ENCODE data around the gene NPR2.

DNA sequence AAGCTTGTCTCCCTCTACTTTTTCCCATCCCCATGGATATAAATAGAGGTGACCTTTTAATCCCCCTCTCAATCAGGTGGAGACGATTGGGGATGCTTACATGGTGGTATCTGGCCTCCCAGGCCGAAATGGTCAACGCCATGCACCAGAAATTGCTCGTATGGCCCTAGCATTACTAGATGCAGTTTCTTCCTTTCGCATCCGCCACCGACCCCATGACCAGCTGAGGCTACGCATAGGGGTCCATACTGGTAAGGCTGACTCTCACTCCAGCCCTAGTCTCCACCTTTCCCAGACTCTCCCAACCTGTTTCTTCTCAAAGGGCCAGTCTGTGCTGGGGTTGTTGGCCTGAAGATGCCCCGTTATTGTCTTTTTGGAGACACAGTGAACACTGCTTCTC is 17.0 kb downstream of the NPR2 start:
- TF ChIP-seq POLR2AphosphoS5 (IDR thresholded peaks at IDR 0.05; ENCODE audit: insufficient read depth, low read depth, low read length) (no peak), EZH2 (IDR thresholded peaks at IDR 0.05; ENCODE audit: borderline replicate concordance, low read depth, low read length, severe bottlenecking) (no peak), FOS (IDR thresholded peaks at IDR 0.05; ENCODE audit: borderline replicate concordance, insufficient read depth, low read length) (no peak), POLR2A (IDR thresholded peaks at IDR 0.05; ENCODE audit: low read depth, low read length) (no peak), CTCF (IDR thresholded peaks at IDR 0.05; ENCODE audit: extremely low read depth in 1 of 2, insufficient read depth in 1 of 2, low read depth in 1 of 2, low read length in 2 of 2) (no peak), JUN (IDR thresholded peaks at IDR 0.05; ENCODE audit: borderline replicate concordance, insufficient read depth, insufficient read length, low read depth) (no peak), MYC (IDR thresholded peaks at IDR 0.05; ENCODE audit: low read depth, low read length) (no peak)
- TF ChIP-seq, protein P1, sequence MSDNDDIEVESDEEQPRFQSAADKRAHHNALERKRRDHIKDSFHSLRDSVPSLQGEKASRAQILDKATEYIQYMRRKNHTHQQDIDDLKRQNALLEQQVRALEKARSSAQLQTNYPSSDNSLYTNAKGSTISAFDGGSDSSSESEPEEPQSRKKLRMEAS (IDR thresholded peaks at IDR 0.05; ENCODE audit: insufficient read depth, insufficient read length) = no peak
